ENCODE measurements around the gene GOLGA6L1.

Gene GOLGA6L1

DNA sequence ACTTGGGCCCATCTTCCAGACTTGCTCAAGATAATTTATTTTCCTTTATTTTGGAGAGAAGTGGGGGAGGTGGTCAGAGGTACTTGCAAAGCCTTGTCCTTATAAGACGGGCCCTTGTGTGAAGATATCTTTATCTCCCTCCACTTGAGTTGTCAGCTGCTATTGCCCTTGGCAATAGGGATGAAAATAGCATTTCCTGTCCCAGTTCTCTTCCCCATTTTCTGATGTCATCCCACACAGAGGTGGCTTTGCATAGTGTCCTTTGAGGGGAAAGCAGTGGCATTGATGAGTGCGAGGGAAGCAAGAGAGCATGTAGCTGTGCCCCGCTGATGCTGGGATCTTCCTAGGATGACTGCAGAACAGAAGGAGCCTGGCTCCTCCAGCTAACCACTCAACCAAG is 55.4 kb downstream of the GOLGA6L1 start:
- no peak for DNase-seq (ENCODE audit: low read depth)
- no peak overlapping the region for H3K4me3 ChIP-seq (ENCODE audit: low read length)
- TF ChIP-seq, protein P1, sequence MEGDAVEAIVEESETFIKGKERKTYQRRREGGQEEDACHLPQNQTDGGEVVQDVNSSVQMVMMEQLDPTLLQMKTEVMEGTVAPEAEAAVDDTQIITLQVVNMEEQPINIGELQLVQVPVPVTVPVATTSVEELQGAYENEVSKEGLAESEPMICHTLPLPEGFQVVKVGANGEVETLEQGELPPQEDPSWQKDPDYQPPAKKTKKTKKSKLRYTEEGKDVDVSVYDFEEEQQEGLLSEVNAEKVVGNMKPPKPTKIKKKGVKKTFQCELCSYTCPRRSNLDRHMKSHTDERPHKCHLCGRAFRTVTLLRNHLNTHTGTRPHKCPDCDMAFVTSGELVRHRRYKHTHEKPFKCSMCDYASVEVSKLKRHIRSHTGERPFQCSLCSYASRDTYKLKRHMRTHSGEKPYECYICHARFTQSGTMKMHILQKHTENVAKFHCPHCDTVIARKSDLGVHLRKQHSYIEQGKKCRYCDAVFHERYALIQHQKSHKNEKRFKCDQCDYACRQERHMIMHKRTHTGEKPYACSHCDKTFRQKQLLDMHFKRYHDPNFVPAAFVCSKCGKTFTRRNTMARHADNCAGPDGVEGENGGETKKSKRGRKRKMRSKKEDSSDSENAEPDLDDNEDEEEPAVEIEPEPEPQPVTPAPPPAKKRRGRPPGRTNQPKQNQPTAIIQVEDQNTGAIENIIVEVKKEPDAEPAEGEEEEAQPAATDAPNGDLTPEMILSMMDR (conservative IDR thresholded peaks at IDR 0.05; ENCODE audit: low read depth, low read length), result no peak

DNA sequence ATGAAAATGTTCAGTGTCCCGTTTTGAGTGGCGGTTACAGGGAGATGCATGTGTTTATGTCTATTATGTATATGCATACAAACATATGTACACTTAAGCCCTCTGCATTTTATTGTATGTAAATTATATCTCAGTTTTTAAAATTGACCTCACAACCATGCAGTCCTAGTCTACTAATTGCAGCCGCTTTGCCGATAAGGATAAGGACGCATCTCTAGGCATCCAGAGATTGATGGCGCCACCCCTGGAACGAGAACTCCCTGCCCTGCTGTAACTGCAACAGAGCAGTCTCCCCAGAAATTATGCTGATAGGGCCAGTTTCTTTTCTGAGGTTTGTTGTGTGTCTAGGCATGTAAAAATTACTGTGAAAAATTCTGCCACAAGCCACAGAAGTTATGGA is 56.9 kb downstream of the GOLGA6L1 start:
- TF ChIP-seq, protein P1 (conservative IDR thresholded peaks at IDR 0.05; ENCODE audit: low read depth, low read length), result no peak
- DNase-seq (ENCODE audit: low read depth), result no peak
- H3K4me3 ChIP-seq (ENCODE audit: low read length), result no peak overlapping the region

Measured in retinal pigment epithelial cell (primary cell).